KMS-11 (cell line): ENCODE data around the gene FNDC3B.

Source experiments
- H2AFZ ChIP-seq: fragments of 200-600 bp; sonication (generic); 2 replicates; pipeline ENCODE4 v1.6.1; 2016; ENCODE audit warnings: antibody characterized with exemption, mixed run types, low read depth
- H3K27ac ChIP-seq: fragments of 200-600 bp; sonication (generic); 2 replicates; pipeline ENCODE4 v1.6.1; 2016; ENCODE audit warnings: mild to moderate bottlenecking, mixed run types
- H3K27me3 ChIP-seq: fragments of 200-600 bp; sonication (generic); 2 replicates; pipeline ENCODE4 v1.6.1; 2017; ENCODE audit warnings: mild to moderate bottlenecking, low read depth, mixed run types, moderate library complexity; ENCODE audit not compliant: insufficient read depth
- H3K36me3 ChIP-seq: fragments of 200-600 bp; sonication (generic); 2 replicates; pipeline ENCODE4 v1.6.1; 2017; ENCODE audit warnings: mild to moderate bottlenecking, mixed run types; ENCODE audit not compliant: insufficient read depth
- H3K4me1 ChIP-seq: fragments of 200-600 bp; sonication (generic); 2 replicates; pipeline ENCODE4 v1.6.1; 2016; ENCODE audit warnings: mild to moderate bottlenecking, low read depth, mixed run types; ENCODE audit not compliant: poor library complexity, severe bottlenecking
- H3K4me2 ChIP-seq: fragments of 200-600 bp; sonication (generic); 2 replicates; pipeline ENCODE4 v1.7.0; 2016; ENCODE audit warnings: mild to moderate bottlenecking, mixed run types
- H3K4me3 ChIP-seq: fragments of 200-600 bp; sonication (generic); IDR thresholded peaks from 2 replicates; pipeline ENCODE4 v1.6.1; 2017; ENCODE audit warnings: low read depth, low read length, mixed read lengths; ENCODE audit not compliant: insufficient read depth
- H3K79me2 ChIP-seq: fragments of 200-600 bp; sonication (generic); 2 replicates; pipeline ENCODE4 v1.6.1; 2016; ENCODE audit warnings: low read depth, mixed run types; ENCODE audit not compliant: insufficient read depth
- H3K9ac ChIP-seq: fragments of 200-600 bp; sonication (generic); 2 replicates; pipeline ENCODE4 v1.6.1; 2016; ENCODE audit warnings: mild to moderate bottlenecking, mixed run types
- H4K20me1 ChIP-seq: fragments of 200-600 bp; sonication (generic); 2 replicates; pipeline ENCODE4 v1.6.1; 2016; ENCODE audit warnings: mild to moderate bottlenecking, mixed run types; ENCODE audit not compliant: insufficient read depth
- CTCF ChIP-seq: fragments of 200-600 bp; sonication (generic); conservative IDR thresholded peaks from 2 replicates; pipeline ENCODE4 v1.6.1; 2017; ENCODE audit warnings: low read depth, mild to moderate bottlenecking, antibody characterized with exemption, low read length, moderate library complexity, mixed read lengths

The FNDC3B gene

GRCh38 chr3:172193436-172193835, 154.1 kb downstream of the FNDC3B start:
- peaks cover 70% of the 10 kb centered on the region for H3K79me2 ChIP-seq
- no peak overlapping the region for H3K27ac ChIP-seq

GRCh38 chr3:172194702-172195406, 155.5 kb downstream of the FNDC3B start:
- peaks cover 68% of the 10 kb centered on the region for H3K79me2 ChIP-seq
- H3K4me2 ChIP-seq: no peak overlapping the region
- H3K4me3 ChIP-seq: no peak overlapping the region
- no peak for TF ChIP-seq CTCF
- H3K9ac ChIP-seq: no peak overlapping the region
- peaks cover 41% of the 10 kb centered on the region for H3K4me1 ChIP-seq
- H4K20me1 ChIP-seq: peaks cover 12% of the 10 kb centered on the region
- H3K27me3 ChIP-seq: no peaks in the 10 kb centered on the region
- no peak overlapping the region for H3K27ac ChIP-seq
- H2AFZ ChIP-seq: no peak overlapping the region
- no peaks in the 10 kb centered on the region for H3K36me3 ChIP-seq

More at GRCh38 chr3:172193436-172193835, 154.1 kb downstream of the FNDC3B start:
- Histone ChIP-seq H3K36me3 (no peaks in the 10 kb centered on the region), H3K27me3 (no peaks in the 10 kb centered on the region), H3K4me3 (no peak overlapping the region), H3K4me2 (no peak overlapping the region), H3K4me1 (peaks cover 55% of the 10 kb centered on the region), H3K9ac (no peak overlapping the region), H4K20me1 (peaks cover 14% of the 10 kb centered on the region; the same call in 1 of the 2 replicates), H2AFZ (no peak overlapping the region)
- no peak for TF ChIP-seq CTCF

GRCh38 chr3:172195407-172195754, 156.0 kb downstream of the FNDC3B start:
- H3K4me3 ChIP-seq: no peak overlapping the region
- H3K27me3 ChIP-seq: no peaks in the 10 kb centered on the region
- no peak overlapping the region for H3K9ac ChIP-seq
- peaks cover 12% of the 10 kb centered on the region for H4K20me1 ChIP-seq
- peaks cover 35% of the 10 kb centered on the region for H3K4me1 ChIP-seq
- H3K79me2 ChIP-seq: peaks cover 71% of the 10 kb centered on the region
- H3K36me3 ChIP-seq: no peaks in the 10 kb centered on the region
- no peak for TF ChIP-seq CTCF
- H3K27ac ChIP-seq: no peak overlapping the region
- no peak overlapping the region for H2AFZ ChIP-seq
- no peak overlapping the region for H3K4me2 ChIP-seq

GRCh38 chr3:172197344-172197743, 158.0 kb downstream of the FNDC3B start:
- Histone ChIP-seq H3K4me1 (peaks cover 19% of the 10 kb centered on the region), H3K4me2 (no peak overlapping the region), H4K20me1 (peaks cover 12% of the 10 kb centered on the region), H2AFZ (no peak overlapping the region), H3K9ac (no peak overlapping the region), H3K4me3 (no peak overlapping the region), H3K27ac (no peak overlapping the region), H3K27me3 (no peaks in the 10 kb centered on the region), H3K79me2 (peaks cover 76% of the 10 kb centered on the region), H3K36me3 (no peaks in the 10 kb centered on the region)
- no peak for TF ChIP-seq CTCF
